Hair follicular keratinocyte (primary cell): ENCODE measurements around the gene CHFR. TPM values are rescaled to one million over a fixed set of nuclear protein-coding genes. Genes with fewer than 3 reads are reported as not detected.

Experiments used
- total RNA-seq: library from RNA; depleted of rRNA; stranded (reverse); fragments of >200 nt; gene quantifications from 2 replicates; pipeline ENCODE4 v1.2.3, GENCODE V29; 2015

CHFR gene, protein sequence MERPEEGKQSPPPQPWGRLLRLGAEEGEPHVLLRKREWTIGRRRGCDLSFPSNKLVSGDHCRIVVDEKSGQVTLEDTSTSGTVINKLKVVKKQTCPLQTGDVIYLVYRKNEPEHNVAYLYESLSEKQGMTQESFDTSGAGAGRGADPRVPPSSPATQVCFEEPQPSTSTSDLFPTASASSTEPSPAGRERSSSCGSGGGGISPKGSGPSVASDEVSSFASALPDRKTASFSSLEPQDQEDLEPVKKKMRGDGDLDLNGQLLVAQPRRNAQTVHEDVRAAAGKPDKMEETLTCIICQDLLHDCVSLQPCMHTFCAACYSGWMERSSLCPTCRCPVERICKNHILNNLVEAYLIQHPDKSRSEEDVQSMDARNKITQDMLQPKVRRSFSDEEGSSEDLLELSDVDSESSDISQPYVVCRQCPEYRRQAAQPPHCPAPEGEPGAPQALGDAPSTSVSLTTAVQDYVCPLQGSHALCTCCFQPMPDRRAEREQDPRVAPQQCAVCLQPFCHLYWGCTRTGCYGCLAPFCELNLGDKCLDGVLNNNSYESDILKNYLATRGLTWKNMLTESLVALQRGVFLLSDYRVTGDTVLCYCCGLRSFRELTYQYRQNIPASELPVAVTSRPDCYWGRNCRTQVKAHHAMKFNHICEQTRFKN
- 24.0 and 26.2 TPM in 2 replicates for total RNA-seq

DNA sequence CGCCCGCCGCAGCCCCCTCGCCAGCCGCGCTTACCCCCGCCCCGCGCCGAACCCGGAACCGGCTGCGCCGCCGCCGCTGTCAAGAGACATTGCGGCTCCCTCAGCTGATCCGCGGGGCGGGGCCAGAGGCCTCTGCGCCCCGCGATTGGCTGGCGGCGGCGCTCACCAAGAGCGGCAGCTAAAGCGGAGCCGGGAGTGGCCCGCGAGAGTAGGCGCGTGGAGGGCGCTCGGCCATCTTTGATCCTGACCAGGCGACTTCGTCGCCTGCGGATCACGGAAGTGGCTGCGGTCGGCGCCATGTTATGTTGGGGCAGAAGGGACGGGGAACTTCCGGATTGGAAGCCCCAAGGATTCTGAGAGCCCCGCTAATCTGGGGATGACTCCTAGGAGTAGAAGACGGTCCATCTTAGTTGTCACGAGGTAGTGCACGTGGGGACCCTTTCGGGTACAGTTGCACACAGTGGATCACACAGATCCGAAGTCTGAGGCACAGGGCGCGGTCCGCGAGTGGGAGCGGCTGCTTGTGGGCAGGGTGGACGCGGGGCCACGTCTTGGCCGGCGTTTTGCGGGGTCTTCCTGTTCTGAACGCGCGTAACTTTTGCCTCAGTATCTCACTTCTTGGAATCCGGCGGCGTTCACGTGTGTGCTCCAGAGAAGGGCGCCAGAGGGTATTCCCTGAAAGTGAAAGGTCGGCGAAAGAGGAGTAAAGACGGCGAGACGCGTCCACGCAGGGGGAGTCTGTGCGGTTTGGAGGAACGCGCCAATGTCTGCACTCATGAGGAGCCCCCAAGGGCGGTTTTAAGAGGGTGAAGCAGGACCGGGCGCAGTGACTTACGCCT is at the start of gene CHFR:
TSS of gene CHFR (minus strand) at position 93 of the 839 bp plus-strand sequence. CDS start 277 bp downstream, outside the sequence.

DNA sequence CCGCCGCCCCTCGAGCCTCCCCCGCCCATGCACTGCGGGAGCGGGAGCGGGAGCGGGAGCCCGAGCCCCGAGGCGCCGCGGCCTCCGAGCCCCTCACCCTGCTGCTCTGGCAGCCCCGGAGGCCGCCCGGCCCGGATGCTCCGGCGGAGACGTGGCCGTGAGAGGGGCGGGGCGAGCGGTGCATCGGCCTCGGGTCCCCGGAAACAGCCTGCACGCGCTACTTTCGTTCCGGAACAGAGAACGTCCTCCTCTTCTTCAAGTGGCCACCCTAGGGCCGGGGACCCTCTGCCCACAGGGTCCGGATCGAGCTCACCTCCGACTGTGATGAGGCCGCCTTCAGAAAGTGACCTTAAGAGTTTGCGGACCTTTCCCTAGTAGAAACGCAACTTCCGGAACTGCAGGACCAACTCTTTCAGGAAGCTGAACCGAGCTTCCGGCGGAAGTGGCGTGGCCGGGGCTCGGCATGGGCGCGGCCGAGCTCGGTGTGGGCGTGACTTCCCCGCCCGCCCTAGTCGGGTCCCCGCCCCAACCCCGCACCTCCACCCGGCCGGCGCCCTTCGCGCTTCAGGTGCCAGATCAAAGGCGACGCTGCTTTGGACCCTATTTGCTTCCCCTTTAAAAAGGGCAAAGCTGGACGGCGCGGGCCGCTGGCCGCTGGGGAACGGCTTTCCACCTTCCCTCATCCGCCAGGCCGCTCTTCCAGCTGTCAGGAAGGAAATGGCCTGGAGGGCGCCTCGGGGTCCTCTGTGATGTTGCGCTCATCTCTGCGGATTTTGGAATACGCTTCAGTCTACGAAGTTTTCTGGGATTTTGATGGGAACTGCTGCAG is 58.5 kb downstream of the CHFR start, which contains the start of gene GOLGA3:
TSS of gene GOLGA3 (minus strand) at position 164 of the 829 bp plus-strand sequence. CDS start 6,741 bp downstream, outside the sequence.

Other genes starting within 250 kb of the CHFR start
- gene POLE, start 200.3 kb downstream of the CHFR start, total RNA-seq = 19.7 and 20.1 TPM in 2 replicates
- gene PXMP2, start 200.0 kb downstream of the CHFR start, total RNA-seq = 40.2 and 44.5 TPM in 2 replicates
- 46.9 and 88.0 TPM in 2 replicates for gene PGAM5, start 176.8 kb downstream of the CHFR start, total RNA-seq
- gene ANKLE2, start 125.8 kb downstream of the CHFR start, total RNA-seq = 60.3 and 72.7 TPM in 2 replicates
- gene GOLGA3, start 58.7 kb downstream of the CHFR start, total RNA-seq = 39.9 and 56.2 TPM in 2 replicates
- 2.8 and 3.7 TPM in 2 replicates for gene ZNF605, start 68.7 kb upstream of the CHFR start, total RNA-seq
- gene ZNF26, start 98.8 kb upstream of the CHFR start, total RNA-seq = 1.8 and 3.9 TPM in 2 replicates
- gene ZNF84, start 149.9 kb upstream of the CHFR start, total RNA-seq = 7.0 and 17.6 TPM in 2 replicates
- gene ZNF140, start 193.3 kb upstream of the CHFR start, total RNA-seq = 10.0 and 10.4 TPM in 2 replicates
- 0.11 and 0.23 TPM in 2 replicates for gene ZNF891, start 242.7 kb upstream of the CHFR start, total RNA-seq
- 3.4 and 8.4 TPM in 2 replicates for gene ZNF10, start 243.0 kb upstream of the CHFR start, total RNA-seq